HG03095 (cell line): ENCODE results near the gene NPM1.
"Not testable (repeated sequence)": the region's sequence is repeated elsewhere in the genome, so short reads cannot be mapped to it uniquely, and the experiment has no call there.

Experiments used
- ATAC-seq: cut with Tn5 transposase; IDR thresholded peaks from one replicate; pipeline ENCODE4 v1.9.1; 2021; ENCODE audit warnings: moderate library complexity; ENCODE audit not compliant: unreplicated experiment

The NPM1 gene

GRCh38 chr5:171384999-171385398, 2.6 kb upstream of the NPM1 start:
- not testable (repeated sequence) for ATAC-seq

- no peak for ATAC-seq
These were observed 1.5 kb upstream of the NPM1 start for GRCh38 chr5:171386006-171386671.

GRCh38 chr5:171386861-171387344, 746 bp upstream of the NPM1 start:
- ATAC-seq: peak; percentile 0

GRCh38 chr5:171387970-171388815, 544 bp downstream of the NPM1 start:
- peak; percentile 30 for ATAC-seq

GRCh38 chr5:171388816-171389168, 1.1 kb downstream of the NPM1 start:
- ATAC-seq: no peak

- ATAC-seq: no peak
These were observed 3.4 kb downstream of the NPM1 start for GRCh38 chr5:171390883-171391677.

GRCh38 chr5:171391996-171392577, 4.4 kb downstream of the NPM1 start:
- ATAC-seq: no peak

GRCh38 chr5:171392585-171393159, 5.0 kb downstream of the NPM1 start:
- ATAC-seq: no peak

- no peak for ATAC-seq
These were observed 7.4 kb downstream of the NPM1 start for GRCh38 chr5:171395042-171395441.

- ATAC-seq: not testable (repeated sequence)
These were observed 8.9 kb downstream of the NPM1 start for GRCh38 chr5:171396583-171396982.

GRCh38 chr5:171397190-171397589, 9.5 kb downstream of the NPM1 start:
- no peak for ATAC-seq

- ATAC-seq: no peak
These were observed 9.9 kb downstream of the NPM1 start for GRCh38 chr5:171397599-171397998.

GRCh38 chr5:171398660-171399059, 11.0 kb downstream of the NPM1 start:
- not testable (repeated sequence) for ATAC-seq

- ATAC-seq: no peak
These were observed 12.5 kb downstream of the NPM1 start for GRCh38 chr5:171400169-171400568.

- ATAC-seq: no peak
These were observed 13.7 kb downstream of the NPM1 start for GRCh38 chr5:171401167-171401947.

- ATAC-seq: not testable (repeated sequence)
These were observed 15.1 kb downstream of the NPM1 start for GRCh38 chr5:171402751-171403150.

GRCh38 chr5:171405615-171406014, 18.0 kb downstream of the NPM1 start:
- ATAC-seq: no peak

- ATAC-seq: no peak
These were observed 19.6 kb downstream of the NPM1 start for GRCh38 chr5:171407234-171407633.

- no peak for ATAC-seq
These were observed 21.8 kb downstream of the NPM1 start for GRCh38 chr5:171409164-171410136.
